ENCODE measurements around the gene DEXI.

Gene DEXI

GRCh38 chr16:10942352-10943063, at the start of gene DEXI:
Gene DEXI (minus strand): TSS chr16:10942468. CDS start chr16:10942005, 463 bp downstream.
- peak; percentile 90 for DNase-seq (ENCODE audit: low read depth)

- DNase-seq (ENCODE audit: low read depth): no peak
Observed at GRCh38 chr16:10990378-10990777, 48.1 kb upstream of the DEXI start.

GRCh38 chr16:10989559-10989958, 47.3 kb upstream of the DEXI start:
- no peak for DNase-seq (ENCODE audit: low read depth)

- DNase-seq (ENCODE audit: low read depth): no peak
Observed at GRCh38 chr16:10988879-10989278, 46.6 kb upstream of the DEXI start.

- DNase-seq (ENCODE audit: low read depth): peak; percentile 17
Observed at GRCh38 chr16:10988164-10988803, 46.0 kb upstream of the DEXI start.

- no peak for DNase-seq (ENCODE audit: low read depth)
Observed at GRCh38 chr16:10987361-10988163, 45.3 kb upstream of the DEXI start.

GRCh38 chr16:10984509-10984908, 42.2 kb upstream of the DEXI start:
- DNase-seq (ENCODE audit: low read depth): no peak

- no peak for DNase-seq (ENCODE audit: low read depth)
Observed at GRCh38 chr16:10983159-10983558, 40.9 kb upstream of the DEXI start.

GRCh38 chr16:10982465-10983150, 40.3 kb upstream of the DEXI start:
- no peak for DNase-seq (ENCODE audit: low read depth)

- peak; percentile 21 for DNase-seq (ENCODE audit: low read depth)
Observed at GRCh38 chr16:10981697-10982216, 39.5 kb upstream of the DEXI start.

GRCh38 chr16:10980813-10981212, 38.5 kb upstream of the DEXI start:
- no peak for DNase-seq (ENCODE audit: low read depth)

- DNase-seq (ENCODE audit: low read depth): no peak
Observed at GRCh38 chr16:10979717-10980601, 37.7 kb upstream of the DEXI start.

- no peak for DNase-seq (ENCODE audit: low read depth)
Observed at GRCh38 chr16:10978871-10979446, 36.7 kb upstream of the DEXI start.

- no peak for DNase-seq (ENCODE audit: low read depth)
Observed at GRCh38 chr16:10978124-10978523, 35.9 kb upstream of the DEXI start.

- no peak for DNase-seq (ENCODE audit: low read depth)
Observed at GRCh38 chr16:10976634-10977033, 34.4 kb upstream of the DEXI start.

GRCh38 chr16:10972819-10973464, 30.7 kb upstream of the DEXI start:
- no peak for DNase-seq (ENCODE audit: low read depth)

GRCh38 chr16:10972108-10972818, 30.0 kb upstream of the DEXI start:
- no peak for DNase-seq (ENCODE audit: low read depth)

GRCh38 chr16:10971560-10971961, 29.3 kb upstream of the DEXI start:
- DNase-seq (ENCODE audit: low read depth): no peak

- no peak for DNase-seq (ENCODE audit: low read depth)
Observed at GRCh38 chr16:10970065-10970464, 27.8 kb upstream of the DEXI start.

- DNase-seq (ENCODE audit: low read depth): no peak
Observed at GRCh38 chr16:10969615-10970014, 27.3 kb upstream of the DEXI start.

Measured in T-helper 22 cell (primary cell).